ENCODE results near the gene SLC6A11.

SLC6A11 gene

GRCh38 chr3:10917176-10917575, 101.1 kb downstream of the SLC6A11 start:
- H3K27me3 ChIP-seq (ENCODE audit: insufficient read depth, low read length), result no peaks in the 10 kb centered on the region
- H3K4me2 ChIP-seq (ENCODE audit: low read length), result no peak overlapping the region
- H3K4me3 ChIP-seq (ENCODE audit: low read depth, low read length, poor library complexity, severe bottlenecking), result no peak overlapping the region
- H3K9me3 ChIP-seq (ENCODE audit: low read length), result no peaks in the 10 kb centered on the region
- no peaks in the 10 kb centered on the region for H3F3A ChIP-seq (ENCODE audit: insufficient read depth, low read length)
- H3K79me2 ChIP-seq (ENCODE audit: insufficient read depth, low read length), result no peaks in the 10 kb centered on the region
- no peaks in the 10 kb centered on the region for H3K4me1 ChIP-seq (ENCODE audit: insufficient read depth, low read length, severe bottlenecking)
- H3K9me2 ChIP-seq (ENCODE audit: low read depth, low read length), result no peaks in the 10 kb centered on the region
- H3K9ac ChIP-seq (ENCODE audit: low read length), result no peak overlapping the region
- no peaks in the 10 kb centered on the region for H3K36me3 ChIP-seq (ENCODE audit: insufficient read depth, low read length)
- no peaks in the 10 kb centered on the region for H4K20me1 ChIP-seq (ENCODE audit: insufficient read depth, low read length)
- TF ChIP-seq EZH2 (IDR thresholded peaks at IDR 0.05; ENCODE audit: borderline replicate concordance, low read length) (no peak), CTCF (IDR thresholded peaks at IDR 0.05; ENCODE audit: low read length) (no peak)
- no peak overlapping the region for H3K27ac ChIP-seq (ENCODE audit: low read depth, low read length, poor library complexity, severe bottlenecking)
- no peak overlapping the region for H2AFZ ChIP-seq (ENCODE audit: low read length)

GRCh38 chr3:10918011-10918410, 102.0 kb downstream of the SLC6A11 start:
- Histone ChIP-seq H2AFZ (ENCODE audit: low read length) (no peak overlapping the region), H3K27me3 (ENCODE audit: insufficient read depth, low read length) (no peaks in the 10 kb centered on the region), H3K4me3 (ENCODE audit: low read depth, low read length, poor library complexity, severe bottlenecking) (no peak overlapping the region), H3K4me2 (ENCODE audit: low read length) (no peak overlapping the region), H3K36me3 (ENCODE audit: insufficient read depth, low read length) (no peaks in the 10 kb centered on the region), H3K9me2 (ENCODE audit: low read depth, low read length) (no peaks in the 10 kb centered on the region), H3K9me3 (ENCODE audit: low read length) (no peaks in the 10 kb centered on the region), H4K20me1 (ENCODE audit: insufficient read depth, low read length) (no peaks in the 10 kb centered on the region), H3K27ac (ENCODE audit: low read depth, low read length, poor library complexity, severe bottlenecking) (no peak overlapping the region), H3F3A (ENCODE audit: insufficient read depth, low read length) (no peaks in the 10 kb centered on the region), H3K9ac (ENCODE audit: low read length) (no peak overlapping the region), H3K79me2 (ENCODE audit: insufficient read depth, low read length) (no peaks in the 10 kb centered on the region), H3K4me1 (ENCODE audit: insufficient read depth, low read length, severe bottlenecking) (no peaks in the 10 kb centered on the region)
- TF ChIP-seq EZH2 (IDR thresholded peaks at IDR 0.05; ENCODE audit: borderline replicate concordance, low read length) (no peak), CTCF (IDR thresholded peaks at IDR 0.05; ENCODE audit: low read length) (no peak)

GRCh38 chr3:10919636-10920035, 103.6 kb downstream of the SLC6A11 start:
- Histone ChIP-seq H3K9me2 (ENCODE audit: low read depth, low read length) (no peaks in the 10 kb centered on the region), H4K20me1 (ENCODE audit: insufficient read depth, low read length) (no peaks in the 10 kb centered on the region), H3K9me3 (ENCODE audit: low read length) (no peaks in the 10 kb centered on the region), H3K9ac (ENCODE audit: low read length) (no peak overlapping the region), H3F3A (ENCODE audit: insufficient read depth, low read length) (no peaks in the 10 kb centered on the region), H3K36me3 (ENCODE audit: insufficient read depth, low read length) (no peaks in the 10 kb centered on the region), H3K27ac (ENCODE audit: low read depth, low read length, poor library complexity, severe bottlenecking) (no peak overlapping the region), H3K27me3 (ENCODE audit: insufficient read depth, low read length) (no peaks in the 10 kb centered on the region), H3K4me2 (ENCODE audit: low read length) (no peak overlapping the region), H3K4me3 (ENCODE audit: low read depth, low read length, poor library complexity, severe bottlenecking) (no peak overlapping the region), H2AFZ (ENCODE audit: low read length) (no peak overlapping the region), H3K79me2 (ENCODE audit: insufficient read depth, low read length) (no peaks in the 10 kb centered on the region), H3K4me1 (ENCODE audit: insufficient read depth, low read length, severe bottlenecking) (no peaks in the 10 kb centered on the region)
- TF ChIP-seq CTCF (IDR thresholded peaks at IDR 0.05; ENCODE audit: low read length), result no peak
- no peak for TF ChIP-seq EZH2 (IDR thresholded peaks at IDR 0.05; ENCODE audit: borderline replicate concordance, low read length)
